ENCODE measurements around the gene MYD88.
"Not testable (repeated sequence)": the region's sequence is repeated elsewhere in the genome, so short reads cannot be mapped to it uniquely, and the experiment has no call there.

MYD88 gene

GRCh38 chr3:38147421-38147820, 9.0 kb downstream of the MYD88 start:
- no peak for DNase-seq

- DNase-seq = no peak
Observed at GRCh38 chr3:38148311-38148882, 9.9 kb downstream of the MYD88 start.

GRCh38 chr3:38149708-38150107, 11.2 kb downstream of the MYD88 start:
- DNase-seq = no peak

- DNase-seq = no peak
Observed at GRCh38 chr3:38150780-38151528, 12.5 kb downstream of the MYD88 start.

GRCh38 chr3:38151667-38152265, 13.3 kb downstream of the MYD88 start:
- no peak for DNase-seq

- no peak for DNase-seq
Observed at GRCh38 chr3:38152609-38153008, 14.1 kb downstream of the MYD88 start.

- no peak for DNase-seq
Observed at GRCh38 chr3:38153221-38153620, 14.8 kb downstream of the MYD88 start.

GRCh38 chr3:38154033-38154494, 15.6 kb downstream of the MYD88 start:
- DNase-seq = no peak

GRCh38 chr3:38154625-38155255, 16.3 kb downstream of the MYD88 start:
- DNase-seq = no peak

GRCh38 chr3:38155825-38156224, 17.4 kb downstream of the MYD88 start:
- DNase-seq = no peak

GRCh38 chr3:38157117-38157516, 18.7 kb downstream of the MYD88 start:
- DNase-seq = no peak

GRCh38 chr3:38157595-38157994, 19.1 kb downstream of the MYD88 start:
- DNase-seq = no peak

- DNase-seq = no peak
Observed at GRCh38 chr3:38158472-38158871, 20.0 kb downstream of the MYD88 start.

GRCh38 chr3:38160704-38161103, 22.2 kb downstream of the MYD88 start:
- DNase-seq = not testable (repeated sequence)

GRCh38 chr3:38163117-38163840, 24.8 kb downstream of the MYD88 start:
- DNase-seq = no peak

GRCh38 chr3:38163841-38164642, 25.6 kb downstream of the MYD88 start:
- DNase-seq = no peak

GRCh38 chr3:38164643-38164951, 26.1 kb downstream of the MYD88 start:
- no peak for DNase-seq

GRCh38 chr3:38164952-38165721, 26.7 kb downstream of the MYD88 start, which contains the start of gene OXSR1:
Gene OXSR1 (plus strand): TSS chr3:38165537. CDS start chr3:38165877, 340 bp downstream.
- DNase-seq = peak; percentile 97

- DNase-seq = no peak
Observed at GRCh38 chr3:38165722-38166387, 27.4 kb downstream of the MYD88 start.

- no peak for DNase-seq
Observed at GRCh38 chr3:38167591-38167990, 29.1 kb downstream of the MYD88 start.
